GM19438 (cell line): ENCODE measurements around the gene LAMA4.

ENCODE experiments used
- ATAC-seq: cut with Tn5 transposase; IDR thresholded peaks from one replicate; pipeline ENCODE4 v1.9.1; 2021; ENCODE audit warnings: low read depth; ENCODE audit not compliant: unreplicated experiment

LAMA4 gene

GRCh38 chr6:112253841-112254816 is at the start of gene LAMA4:
LAMA4 (minus strand) TSS chr6:112254567; CDS start chr6:112254150, 417 bp downstream.
- no peak for ATAC-seq

DNA sequence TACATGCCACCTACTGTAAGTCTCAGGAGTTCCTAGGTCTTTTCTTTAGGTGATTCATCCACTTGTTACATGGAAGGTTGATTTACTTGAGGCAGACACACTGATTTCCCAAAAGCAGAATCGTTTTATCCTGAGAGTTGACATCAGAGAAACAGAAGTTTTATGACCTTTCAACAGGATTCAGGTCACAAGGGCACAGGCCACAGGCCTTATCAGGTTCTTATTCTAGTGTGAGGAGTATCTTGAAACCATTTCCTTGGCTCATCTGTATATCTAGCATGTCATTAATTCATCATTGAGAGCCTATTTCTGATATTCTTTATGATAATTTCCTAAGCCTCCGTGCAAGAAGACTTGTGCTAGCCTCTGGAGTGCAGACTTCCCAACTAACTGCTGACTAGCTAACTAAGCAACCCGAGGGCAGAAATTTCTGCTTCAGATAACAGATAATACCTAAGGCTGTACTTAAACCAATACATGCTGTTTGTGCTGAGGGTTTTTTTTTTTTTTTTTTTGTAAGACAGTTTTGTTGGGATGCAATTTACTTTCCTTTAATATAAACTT is 47.9 kb upstream of the LAMA4 start:
- no peak for ATAC-seq

DNA sequence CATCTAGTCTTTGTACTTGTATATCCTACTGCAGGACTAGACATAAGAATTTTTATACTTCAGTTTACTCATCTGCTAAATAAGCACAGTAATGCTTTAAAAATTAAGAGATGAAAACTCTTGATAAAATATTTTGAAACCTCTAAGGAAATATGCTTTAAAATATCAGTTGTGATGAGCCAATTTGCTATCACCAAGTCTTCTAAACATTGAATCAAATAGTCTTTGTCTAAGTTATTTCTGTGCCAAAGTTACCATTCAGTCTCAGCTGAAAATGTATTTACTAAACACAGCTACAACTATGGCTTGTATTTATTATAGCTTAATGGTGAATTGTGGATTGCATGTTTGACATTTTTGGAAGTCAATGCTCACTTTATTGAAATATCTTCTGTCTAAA is 46.5 kb upstream of the LAMA4 start:
- no peak for ATAC-seq

DNA sequence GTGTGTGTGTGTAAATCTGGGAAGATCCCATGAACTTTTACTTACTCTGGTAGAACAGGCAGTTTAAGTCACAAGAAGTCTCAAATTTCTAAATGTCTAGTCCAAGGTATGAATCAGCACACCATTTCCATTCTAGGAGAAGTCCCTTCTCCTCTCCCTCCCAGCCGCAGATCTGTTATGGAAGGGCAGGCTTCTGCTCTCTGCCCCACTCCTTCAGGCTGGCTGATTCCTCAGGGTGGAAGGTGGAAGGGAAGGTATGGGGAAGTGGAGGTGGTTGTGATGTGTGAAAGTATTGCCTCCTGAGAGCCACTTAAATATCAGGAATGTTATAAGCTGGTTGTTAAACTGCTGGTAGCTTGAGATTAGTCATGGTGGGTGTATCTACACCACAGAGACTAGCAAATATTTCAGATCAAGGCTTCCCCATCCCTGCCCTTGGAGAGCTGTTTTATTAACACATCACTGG is 44.5 kb upstream of the LAMA4 start:
- ATAC-seq = no peak

GRCh38 chr6:112298021-112298745 is 43.8 kb upstream of the LAMA4 start:
- ATAC-seq = no peak

DNA sequence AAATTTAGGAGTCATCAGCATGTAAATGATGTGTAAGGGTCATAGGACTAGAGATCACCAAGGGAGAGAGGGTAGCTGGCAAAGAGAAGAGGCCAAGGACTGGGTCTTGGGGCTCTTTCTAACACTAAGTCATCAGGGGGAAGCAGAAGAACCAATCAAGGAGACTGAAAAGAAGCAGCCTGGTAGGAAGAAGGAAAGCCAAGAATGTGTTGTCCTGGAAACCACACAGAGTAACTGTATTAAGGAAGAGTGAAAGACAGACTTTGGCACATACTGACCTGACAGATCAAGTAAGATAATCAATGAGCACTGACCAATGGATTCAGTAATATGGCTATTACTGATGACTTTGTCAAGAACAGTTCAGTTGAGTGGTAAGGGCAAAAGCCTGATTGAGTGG is 42.3 kb upstream of the LAMA4 start:
- ATAC-seq = no peak

GRCh38 chr6:112296122-112296521 is 41.8 kb upstream of the LAMA4 start:
- ATAC-seq = no peak

GRCh38 chr6:112291161-112291762 is 36.9 kb upstream of the LAMA4 start:
- ATAC-seq = no peak

DNA sequence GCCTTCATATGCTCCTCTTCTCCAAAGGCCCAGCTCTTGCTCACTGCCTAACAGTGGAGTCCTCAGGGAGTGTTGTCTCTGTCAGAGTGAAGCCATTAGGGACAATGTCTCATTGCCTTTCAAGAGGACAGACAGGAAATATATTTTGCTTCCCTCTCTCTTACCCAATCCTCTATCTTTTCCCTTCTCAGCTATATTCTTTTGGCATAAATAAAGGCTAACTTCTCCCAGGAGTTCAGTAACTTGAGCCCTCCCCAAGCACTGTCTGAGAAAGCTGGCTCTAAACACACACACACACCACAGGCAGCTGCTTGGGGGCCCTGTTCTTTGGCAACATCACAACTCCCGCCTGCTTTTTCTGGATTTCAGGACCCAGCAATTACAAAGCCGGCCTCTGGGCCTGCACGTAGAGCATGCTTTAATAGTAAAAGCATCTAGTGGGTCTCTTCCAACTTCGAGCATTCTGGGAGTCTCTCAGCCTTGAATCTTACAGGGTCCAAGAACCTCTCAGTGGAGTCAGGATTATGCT is 34.7 kb upstream of the LAMA4 start:
- no peak for ATAC-seq

GRCh38 chr6:112288475-112288874 is 34.1 kb upstream of the LAMA4 start:
- no peak for ATAC-seq

DNA sequence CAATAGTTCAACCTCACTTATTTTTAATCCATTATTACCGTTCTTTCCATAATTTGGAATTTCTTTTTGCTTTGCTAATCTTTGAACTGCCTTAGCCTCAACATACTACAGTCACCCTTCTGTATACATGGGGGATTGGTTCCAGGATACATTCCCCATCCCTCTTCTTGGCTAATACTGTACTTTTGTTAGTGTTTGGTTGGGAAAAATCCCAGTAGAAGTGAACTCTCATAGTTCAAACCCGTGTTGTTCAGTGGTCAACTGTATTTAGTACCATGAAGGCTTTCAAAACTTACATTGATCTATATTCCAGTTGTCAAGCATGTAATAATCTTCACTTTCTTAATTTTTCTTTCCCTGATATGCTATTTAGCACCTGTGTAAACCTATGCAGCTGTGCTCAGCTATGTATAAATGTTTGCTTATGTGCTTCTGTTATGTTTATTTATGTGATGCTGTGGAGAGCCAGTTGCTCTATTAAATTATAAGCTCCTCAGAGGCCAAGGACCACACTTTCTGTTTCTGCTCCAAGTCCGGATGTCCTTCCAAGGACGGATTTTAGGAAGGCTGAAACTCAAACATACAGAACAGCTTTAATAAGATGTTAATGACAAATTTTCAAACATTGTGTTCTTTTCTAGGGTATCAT is 33.3 kb upstream of the LAMA4 start:
- no peak for ATAC-seq

GRCh38 chr6:112286500-112287144 is 32.3 kb upstream of the LAMA4 start:
- no peak for ATAC-seq

- peak; percentile 77 for ATAC-seq
These were observed 31.6 kb upstream of the LAMA4 start for GRCh38 chr6:112286010-112286409.

DNA sequence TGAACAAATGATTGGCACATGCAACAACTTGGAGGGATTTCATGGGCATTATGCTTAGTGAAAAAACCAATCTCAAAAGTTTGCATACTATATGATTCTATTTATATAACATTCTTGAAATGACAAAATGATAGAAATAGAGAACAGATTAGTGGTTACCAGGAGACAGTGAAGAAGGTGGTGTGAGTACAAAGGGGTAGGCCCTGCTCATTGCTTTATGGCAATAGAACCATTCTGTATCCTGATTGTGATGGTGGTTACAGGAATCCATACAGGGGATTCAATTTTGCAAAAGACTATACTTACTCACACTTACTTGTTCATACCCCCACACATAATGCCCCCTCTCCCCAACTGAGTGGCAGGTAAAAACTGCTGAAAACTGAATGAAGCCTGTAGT is 30.2 kb upstream of the LAMA4 start:
- no peak for ATAC-seq

DNA sequence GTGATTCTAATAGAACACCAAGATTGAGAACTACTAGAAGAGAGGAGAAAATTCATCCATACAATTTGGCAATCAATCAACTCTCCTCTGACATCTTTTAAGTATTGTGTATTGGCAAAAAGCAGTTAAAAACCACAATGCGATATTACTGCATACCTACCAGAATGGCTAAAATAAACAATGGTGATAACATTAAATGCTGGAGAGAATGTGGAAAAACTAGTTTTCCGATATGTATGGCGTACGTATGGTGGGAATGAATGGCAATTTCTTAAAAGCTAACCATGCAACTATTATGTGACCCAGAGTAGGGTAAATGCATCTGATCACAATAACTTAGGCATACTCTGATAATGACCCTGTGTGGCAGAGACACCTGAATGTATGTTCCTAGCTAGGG is 29.3 kb upstream of the LAMA4 start:
- ATAC-seq = no peak

DNA sequence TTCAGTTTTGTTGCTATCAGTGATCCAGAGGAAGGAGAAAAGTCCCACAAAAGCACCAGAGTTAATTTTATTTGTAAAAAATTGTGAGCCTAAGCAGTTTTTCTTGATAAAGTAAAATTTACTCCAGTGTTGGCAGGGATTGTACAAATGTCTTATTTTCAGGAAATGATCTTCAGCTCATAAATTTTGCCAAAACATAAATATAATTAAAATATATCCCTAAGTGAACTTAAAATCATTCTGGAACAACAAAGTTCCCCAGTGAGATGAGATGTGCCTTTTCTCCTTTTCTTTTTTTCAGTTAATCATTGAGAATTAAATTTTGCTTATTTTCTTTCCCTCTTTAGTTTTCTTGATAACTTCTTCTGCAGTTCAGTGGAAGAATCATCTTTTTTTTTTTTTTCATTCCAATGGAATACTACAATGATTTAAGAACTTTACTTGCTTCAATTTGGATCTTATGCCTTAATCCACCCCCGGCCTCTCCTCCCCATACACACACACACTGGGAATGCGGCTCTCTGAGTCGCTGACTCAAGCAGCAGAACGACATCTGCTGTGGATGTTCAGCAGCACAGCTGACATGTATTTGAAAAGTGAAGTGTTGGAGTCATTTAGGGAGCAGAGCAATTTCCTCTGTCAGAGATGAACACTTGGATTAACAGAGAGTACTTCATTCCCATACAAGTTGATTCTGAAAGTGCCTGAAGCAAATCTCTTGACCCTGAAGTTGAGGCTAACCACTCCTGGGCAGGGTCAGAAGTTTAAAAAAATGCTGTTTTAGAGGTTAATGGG is 27.7 kb upstream of the LAMA4 start:
- no peak for ATAC-seq

DNA sequence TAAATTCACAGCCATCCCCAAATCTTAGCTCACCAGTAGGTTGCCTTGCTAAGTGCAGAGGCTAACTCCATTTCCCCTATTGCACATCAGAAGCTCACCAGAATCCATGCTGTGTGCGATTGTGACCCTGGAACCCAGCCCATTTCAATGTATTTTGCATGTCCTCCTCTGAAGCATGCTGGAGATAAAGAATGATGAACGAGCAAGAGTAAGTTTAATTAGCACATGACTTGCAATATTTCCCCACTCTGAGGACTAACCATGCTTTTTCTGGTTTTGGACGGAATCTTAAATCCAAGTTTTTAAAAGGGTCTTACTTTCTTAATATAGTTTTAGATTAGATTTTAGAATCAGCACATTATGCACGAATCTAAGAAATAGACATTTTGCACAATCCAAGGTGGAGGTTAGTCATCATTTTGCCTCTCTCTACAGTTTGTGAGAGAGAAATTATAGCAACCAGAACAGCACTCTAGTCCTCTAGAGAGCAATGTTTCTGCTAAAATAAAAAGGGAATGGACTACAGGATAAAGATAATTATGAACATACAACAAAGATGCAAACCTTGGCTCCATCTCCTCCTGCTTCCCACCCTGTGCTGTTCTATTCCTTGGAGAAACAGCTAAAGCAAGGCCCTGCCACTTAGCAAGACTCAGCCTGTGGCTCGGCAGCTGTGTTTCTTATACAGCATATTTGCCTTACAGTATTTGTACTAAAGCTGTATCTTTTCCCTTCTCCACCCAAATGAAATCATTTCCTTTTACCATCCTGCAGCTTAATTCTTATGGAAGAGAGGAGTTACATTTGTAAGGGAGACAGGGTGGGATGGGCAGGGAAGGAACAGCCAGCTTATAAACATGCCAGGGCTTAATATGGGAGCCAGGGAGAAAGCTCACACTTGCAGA is 24.9 kb upstream of the LAMA4 start:
- no peak for ATAC-seq

GRCh38 chr6:112275365-112275764 is 21.0 kb upstream of the LAMA4 start:
- ATAC-seq = no peak
